NCI-H2029 (cell line): ENCODE results near the gene GPR37L1.

Source experiments
- DNase-seq: peaks from one replicate; lab custom pipeline; 2025; lab: John Stamatoyannopoulos, UW

The GPR37L1 gene

GRCh38 chr1:202122639-202123335 is at the start of gene GPR37L1:
Gene GPR37L1 (plus strand): TSS chr1:202122917. CDS start chr1:202122964, 47 bp downstream.
- DNase-seq: no peak

- DNase-seq: no peak
Observed at GRCh38 chr1:202073206-202073605, 49.5 kb upstream of the GPR37L1 start.

GRCh38 chr1:202074985-202075384 is 47.7 kb upstream of the GPR37L1 start:
- no peak for DNase-seq

- DNase-seq: no peak
Observed at GRCh38 chr1:202075389-202075788, 47.3 kb upstream of the GPR37L1 start.

- no peak for DNase-seq
Observed at GRCh38 chr1:202076050-202076511, 46.6 kb upstream of the GPR37L1 start.

GRCh38 chr1:202078241-202078640 is 44.5 kb upstream of the GPR37L1 start:
- no peak for DNase-seq

GRCh38 chr1:202081992-202082391 is 40.7 kb upstream of the GPR37L1 start:
- no peak for DNase-seq

- peak; percentile 87 for DNase-seq
Observed at GRCh38 chr1:202084791-202085681, 37.7 kb upstream of the GPR37L1 start.

- peak; percentile 56 for DNase-seq
Observed at GRCh38 chr1:202085682-202086373, 36.9 kb upstream of the GPR37L1 start.

GRCh38 chr1:202086579-202087350 is 36.0 kb upstream of the GPR37L1 start:
- peak; percentile 93 for DNase-seq

- no peak for DNase-seq
Observed at GRCh38 chr1:202088206-202088605, 34.5 kb upstream of the GPR37L1 start.

GRCh38 chr1:202090994-202091393 is 31.7 kb upstream of the GPR37L1 start:
- no peak for DNase-seq

- no peak for DNase-seq
Observed at GRCh38 chr1:202093858-202094257, 28.9 kb upstream of the GPR37L1 start.

GRCh38 chr1:202101184-202101583 is 21.5 kb upstream of the GPR37L1 start:
- DNase-seq: no peak

- DNase-seq: no peak
Observed at GRCh38 chr1:202104073-202104472, 18.6 kb upstream of the GPR37L1 start.

- DNase-seq: peak; percentile 76
Observed at GRCh38 chr1:202105571-202106339, 17.0 kb upstream of the GPR37L1 start.

- DNase-seq: peak; percentile 74
Observed at GRCh38 chr1:202106340-202107254, 16.1 kb upstream of the GPR37L1 start.

- peak; percentile 87 for DNase-seq
Observed at GRCh38 chr1:202107321-202107761, 15.4 kb upstream of the GPR37L1 start.
